HG03558 (cell line): ENCODE results near the gene ZNF219.
"Not testable (repeated sequence)": the region's sequence is repeated elsewhere in the genome, so short reads cannot be mapped to it uniquely, and the experiment has no call there.

Experiments
- ATAC-seq: cut with Tn5 transposase; IDR thresholded peaks from one replicate; pipeline ENCODE4 v1.9.1; 2021; ENCODE audit warnings: moderate number of reproducible peaks; ENCODE audit not compliant: unreplicated experiment; ENCODE audit errors: extremely low read depth

Gene ZNF219

DNA sequence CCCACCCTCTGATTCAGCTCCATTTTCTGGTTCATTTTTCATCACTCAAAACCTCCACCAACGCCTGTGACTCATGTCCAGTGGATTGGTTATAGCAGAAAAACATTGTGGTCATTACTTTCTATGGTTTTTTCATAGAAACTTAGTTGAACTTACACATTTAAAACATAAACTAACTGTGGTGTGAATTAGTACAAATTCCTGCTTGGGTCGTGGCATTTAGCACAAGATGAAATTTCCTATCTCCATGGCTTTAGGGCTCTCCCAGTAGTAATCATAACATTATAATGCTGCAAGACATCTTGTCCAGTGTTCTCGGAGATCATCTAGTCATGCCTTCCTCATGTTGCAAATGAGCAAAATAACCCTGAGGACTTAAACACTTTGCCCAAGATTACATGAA, 49.2 kb downstream of the ZNF219 start:
- no peak for ATAC-seq

DNA sequence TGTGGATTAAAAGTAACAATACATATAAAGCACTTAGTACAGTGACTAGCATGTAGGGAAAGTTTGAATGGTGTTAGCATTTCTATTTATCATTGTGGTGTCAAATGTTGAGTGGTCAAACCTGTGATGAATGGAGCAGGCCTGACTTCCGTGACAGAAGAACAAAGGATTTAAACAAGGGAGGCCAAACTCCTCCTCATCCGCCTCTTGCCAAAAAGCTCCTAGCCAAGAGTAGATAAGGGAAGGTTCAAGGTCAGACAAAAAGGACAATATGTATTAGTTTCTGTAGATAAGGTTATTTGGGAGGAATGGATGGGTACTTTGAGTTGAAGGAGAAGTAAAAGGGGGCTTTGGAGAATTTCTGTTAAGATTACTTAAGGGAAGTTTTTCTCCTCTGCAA, 49.8 kb downstream of the ZNF219 start:
- no peak for ATAC-seq

DNA sequence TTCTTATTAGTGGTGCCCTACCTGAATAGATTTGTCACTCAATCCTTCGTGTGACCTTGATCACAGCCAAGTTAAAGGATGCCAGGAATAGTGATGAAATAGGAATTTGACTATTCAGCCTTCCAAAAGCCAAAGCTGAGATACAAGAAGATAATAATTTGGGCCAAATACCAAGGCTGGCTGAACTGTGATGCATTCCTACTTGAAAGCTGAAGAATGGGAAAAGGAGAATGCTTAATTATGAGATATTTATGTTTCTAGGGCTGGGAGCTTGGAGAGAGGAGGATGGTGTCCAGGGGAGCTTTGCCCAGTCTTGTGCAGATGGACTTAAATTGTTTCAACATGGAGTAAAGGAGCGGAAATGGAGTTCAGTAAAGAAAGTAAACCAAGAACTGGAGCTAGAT, 51.1 kb downstream of the ZNF219 start:
- ATAC-seq: no peak

DNA sequence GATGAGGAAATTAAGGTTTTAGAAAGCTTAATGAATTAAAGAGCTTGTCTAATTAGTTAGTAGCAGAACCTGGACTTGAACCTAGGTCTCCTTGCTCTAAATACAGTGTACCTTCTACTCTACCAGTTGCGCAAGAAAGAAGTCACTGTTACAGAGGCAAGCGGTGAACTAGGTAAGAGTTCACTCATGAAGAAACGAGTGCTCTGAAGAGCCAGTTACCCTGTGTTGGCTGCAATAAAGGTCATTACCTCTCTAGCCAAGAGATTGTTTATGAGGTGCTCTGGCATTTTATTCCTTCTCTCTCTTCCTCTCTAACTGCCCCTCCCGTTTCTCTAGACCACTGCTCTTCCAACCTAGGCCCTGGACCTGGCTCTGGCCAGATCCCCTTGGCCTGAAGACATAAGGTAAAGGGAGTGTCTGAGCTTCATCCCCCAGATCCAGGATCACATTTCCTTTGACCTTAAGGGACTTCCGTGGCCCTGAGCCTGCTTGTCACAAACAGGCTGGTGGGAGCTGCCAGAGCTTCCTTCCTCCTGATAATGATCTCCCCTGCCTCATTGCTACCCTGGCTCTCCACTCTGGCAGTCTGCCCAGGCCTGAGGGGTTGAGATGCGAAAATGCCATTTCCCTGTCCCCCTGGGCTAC, 54.4 kb downstream of the ZNF219 start:
- no peak for ATAC-seq

DNA sequence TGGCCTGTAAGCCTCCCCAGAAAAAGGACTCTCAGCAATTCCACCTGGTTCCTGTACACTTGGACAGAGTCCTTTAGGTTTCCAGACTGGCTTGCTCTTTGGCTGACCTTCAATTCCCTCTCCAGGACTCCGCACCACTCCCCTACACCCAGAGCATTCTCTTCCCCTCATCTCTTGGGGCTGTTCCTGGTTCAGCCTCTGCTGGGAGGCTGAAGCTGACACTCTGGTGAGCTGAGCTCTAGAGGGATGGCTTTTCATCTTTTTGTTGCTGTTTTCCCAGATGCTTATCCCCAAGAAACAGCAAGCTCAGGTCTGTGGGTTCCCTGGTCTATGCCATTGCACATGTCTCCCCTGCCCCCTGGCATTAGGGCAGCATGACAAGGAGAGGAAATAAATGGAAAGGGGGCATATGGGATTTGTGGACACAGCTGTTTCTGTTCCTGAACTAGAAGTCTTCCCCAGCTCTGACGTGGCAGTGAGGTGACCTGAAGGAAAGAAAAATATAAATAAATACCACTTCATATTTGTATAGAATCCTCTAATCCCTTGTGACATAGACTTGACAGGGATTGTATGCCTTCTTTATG, 55.0 kb downstream of the ZNF219 start:
- ATAC-seq: no peak

DNA sequence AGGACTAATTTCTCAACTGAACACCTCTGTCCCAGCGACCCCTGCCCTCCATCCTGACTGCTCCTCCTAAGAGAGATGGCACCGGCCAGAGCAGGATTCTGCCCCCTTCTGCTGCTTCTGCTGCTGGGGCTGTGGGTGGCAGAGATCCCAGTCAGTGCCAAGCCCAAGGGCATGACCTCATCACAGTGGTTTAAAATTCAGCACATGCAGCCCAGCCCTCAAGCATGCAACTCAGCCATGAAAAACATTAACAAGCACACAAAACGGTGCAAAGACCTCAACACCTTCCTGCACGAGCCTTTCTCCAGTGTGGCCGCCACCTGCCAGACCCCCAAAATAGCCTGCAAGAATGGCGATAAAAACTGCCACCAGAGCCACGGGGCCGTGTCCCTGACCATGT, 55.5 kb downstream of the ZNF219 start:
- no peak for ATAC-seq

DNA sequence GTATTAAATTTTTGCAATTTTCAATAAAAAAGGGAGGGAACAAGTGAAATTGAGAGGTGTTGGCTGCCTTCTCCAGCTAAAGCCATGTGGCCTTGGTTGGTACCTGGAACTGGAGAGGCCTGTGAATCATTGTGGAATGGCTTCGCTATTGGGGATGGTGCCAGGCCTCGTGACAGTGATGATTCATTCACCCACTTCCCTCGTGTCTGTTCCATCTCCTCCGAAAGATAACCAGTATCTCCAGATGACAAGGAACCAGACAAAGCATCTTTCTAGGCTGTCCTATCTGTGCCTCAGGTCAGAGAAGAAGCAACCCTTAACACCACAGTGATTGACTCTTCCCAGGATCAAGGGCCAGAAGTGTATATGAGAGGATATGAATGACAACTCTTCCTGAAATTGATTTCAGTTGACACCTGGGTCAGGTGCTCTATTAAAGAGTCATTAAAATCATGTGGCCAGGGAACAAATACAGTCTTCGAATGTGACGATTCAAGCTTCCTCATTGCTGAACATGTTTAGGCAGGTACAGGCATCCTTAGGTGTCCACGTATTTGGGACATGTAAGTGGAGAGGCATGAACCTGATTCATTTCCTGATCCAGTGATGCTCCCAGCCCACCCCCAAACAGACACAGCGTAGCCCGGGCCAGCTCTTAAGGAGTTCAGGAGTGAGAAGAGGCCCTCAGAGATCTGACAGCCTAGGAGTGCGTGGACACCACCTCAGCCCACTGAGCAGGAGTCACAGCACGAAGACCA, 56.6 kb downstream of the ZNF219 start, which contains the start of gene RNASE7:
Gene RNASE7, plus strand, starts transcription at position 687 of the 758 bp plus-strand sequence. CDS start 631 bp downstream, outside the sequence.
- no peak for ATAC-seq

DNA sequence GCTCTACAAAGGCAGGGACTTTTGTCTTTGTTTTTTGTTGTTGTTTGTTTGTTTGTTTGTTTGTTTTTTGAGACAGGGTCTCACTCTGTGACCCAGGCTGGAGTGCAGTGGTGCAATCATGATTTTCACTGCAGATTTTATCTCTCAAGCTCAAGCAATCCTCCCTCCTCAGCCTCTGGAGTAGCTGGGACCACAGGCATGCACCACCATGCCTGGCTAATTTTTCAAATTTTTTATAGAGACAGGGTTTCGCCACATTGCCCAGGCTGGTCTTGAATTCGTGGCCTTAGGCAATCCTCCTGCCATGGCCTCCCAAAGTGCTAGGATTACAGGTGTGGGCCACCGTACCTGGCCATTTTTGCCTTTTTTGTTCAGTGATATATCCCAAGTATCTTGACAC, 57.5 kb downstream of the ZNF219 start:
- ATAC-seq: not testable (repeated sequence)

DNA sequence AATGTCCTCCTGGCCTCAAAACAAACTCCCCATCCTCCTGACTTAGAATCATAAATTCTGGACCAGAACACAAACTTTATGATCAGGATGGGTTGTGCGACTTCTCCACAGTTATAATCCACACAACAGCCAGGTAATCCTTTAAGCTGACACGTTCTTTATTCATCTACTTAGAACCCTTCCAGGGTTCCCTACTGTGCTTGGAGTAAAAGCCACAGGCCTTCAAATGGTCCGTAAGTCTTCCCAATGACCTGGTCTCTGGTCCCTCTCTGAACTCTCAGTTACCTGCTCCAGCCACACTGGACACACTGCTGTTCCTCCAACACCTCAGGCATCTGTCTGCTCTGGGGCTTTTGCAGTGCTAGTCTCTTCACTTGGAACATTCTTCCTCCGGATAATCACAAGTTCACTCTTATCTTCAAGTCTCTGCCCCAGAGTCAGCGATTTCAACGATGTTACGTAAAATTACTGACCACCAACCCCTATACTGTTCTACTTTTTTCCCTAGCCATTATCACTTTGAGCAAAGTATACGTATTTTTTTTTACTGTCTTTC, 58.0 kb downstream of the ZNF219 start:
- no peak for ATAC-seq
